ENCODE data around the gene SLC16A4.
"Not testable (repeated sequence)": the region's sequence is repeated elsewhere in the genome, so short reads cannot be mapped to it uniquely, and the experiment has no call there.

Gene SLC16A4

GRCh38 chr1:110403805-110404204 lies 13.0 kb upstream of the SLC16A4 start:
- no peaks in the 10 kb centered on the region for H3K27me3 ChIP-seq
- H3K4me3 ChIP-seq (ENCODE audit: low read depth, low read length): no peak overlapping the region
- H3K9me3 ChIP-seq: no peaks in the 10 kb centered on the region
- DNase-seq: no peak
- H3K36me3 ChIP-seq: peaks cover 52% of the 10 kb centered on the region
- no peaks in the 10 kb centered on the region for H3K4me1 ChIP-seq
- TF ChIP-seq CTCF (IDR thresholded peaks at IDR 0.05; ENCODE audit: low read depth, low read length): no peak

DNA sequence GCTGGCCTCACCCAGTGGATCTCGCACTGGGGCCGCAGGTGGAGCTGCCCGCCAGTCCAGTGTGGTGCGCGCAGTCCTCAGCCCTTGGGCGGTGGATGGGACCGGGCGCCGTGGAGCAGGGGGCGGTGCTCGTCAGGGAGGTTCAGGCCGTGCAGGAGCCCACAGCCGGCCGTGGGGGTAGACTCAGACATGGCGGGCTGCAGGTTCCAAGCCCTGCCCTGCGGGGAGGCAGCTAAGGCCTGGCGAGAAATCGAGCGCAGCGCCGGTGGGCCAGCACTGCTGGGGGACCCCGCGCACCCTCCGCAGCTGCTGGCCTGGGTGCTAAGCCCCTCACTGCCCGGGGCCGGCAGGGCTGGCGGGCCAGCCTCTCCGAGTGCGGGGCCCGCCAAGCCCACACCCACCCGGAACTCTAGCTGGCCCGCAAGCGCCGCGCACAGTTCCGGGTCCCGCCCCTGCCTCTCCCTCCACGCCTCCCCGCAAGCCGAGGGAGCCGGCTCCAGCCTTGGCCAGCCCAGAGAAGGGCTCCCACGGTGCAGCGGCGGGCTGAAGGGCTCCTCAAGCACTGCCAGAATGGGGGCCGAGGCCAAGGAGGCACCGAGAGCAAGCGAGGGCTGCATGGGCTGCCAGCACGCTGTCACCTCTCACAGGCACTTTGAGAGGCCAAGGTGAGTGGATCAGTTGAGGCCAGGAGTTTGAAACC lies 5.6 kb upstream of the SLC16A4 start:
- not testable (repeated sequence) for DNase-seq; H3K4me3 ChIP-seq (ENCODE audit: low read depth, low read length); H3K4me1 ChIP-seq; H3K9me3 ChIP-seq; H3K27me3 ChIP-seq
- peaks cover 16% of the 10 kb centered on the region for H3K36me3 ChIP-seq

DNA sequence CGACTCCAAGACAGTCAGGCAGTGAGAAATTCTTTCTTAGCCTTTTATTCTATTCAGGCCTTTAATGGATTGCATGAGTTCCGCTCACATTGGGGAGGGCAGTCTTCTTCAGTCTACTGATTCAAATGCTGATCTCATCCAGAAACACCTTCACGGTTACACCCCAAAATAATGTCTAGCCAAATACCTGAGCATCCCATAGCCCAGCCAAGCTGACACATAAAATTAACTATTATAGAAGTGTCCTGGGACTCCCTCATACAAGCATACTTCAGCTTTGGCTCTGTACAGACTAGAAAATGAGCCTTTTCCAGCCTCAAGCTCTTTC lies 3.6 kb upstream of the SLC16A4 start:
- Histone ChIP-seq H3K4me3 (ENCODE audit: low read depth, low read length) (no peak overlapping the region), H3K4me1 (no peaks in the 10 kb centered on the region), H3K36me3 (peaks cover 4% of the 10 kb centered on the region; the same call in 1 of the 2 replicates), H3K9me3 (no peaks in the 10 kb centered on the region), H3K27me3 (no peaks in the 10 kb centered on the region)
- no peak for DNase-seq
- TF ChIP-seq CTCF (IDR thresholded peaks at IDR 0.05; ENCODE audit: low read depth, low read length): no peak

DNA sequence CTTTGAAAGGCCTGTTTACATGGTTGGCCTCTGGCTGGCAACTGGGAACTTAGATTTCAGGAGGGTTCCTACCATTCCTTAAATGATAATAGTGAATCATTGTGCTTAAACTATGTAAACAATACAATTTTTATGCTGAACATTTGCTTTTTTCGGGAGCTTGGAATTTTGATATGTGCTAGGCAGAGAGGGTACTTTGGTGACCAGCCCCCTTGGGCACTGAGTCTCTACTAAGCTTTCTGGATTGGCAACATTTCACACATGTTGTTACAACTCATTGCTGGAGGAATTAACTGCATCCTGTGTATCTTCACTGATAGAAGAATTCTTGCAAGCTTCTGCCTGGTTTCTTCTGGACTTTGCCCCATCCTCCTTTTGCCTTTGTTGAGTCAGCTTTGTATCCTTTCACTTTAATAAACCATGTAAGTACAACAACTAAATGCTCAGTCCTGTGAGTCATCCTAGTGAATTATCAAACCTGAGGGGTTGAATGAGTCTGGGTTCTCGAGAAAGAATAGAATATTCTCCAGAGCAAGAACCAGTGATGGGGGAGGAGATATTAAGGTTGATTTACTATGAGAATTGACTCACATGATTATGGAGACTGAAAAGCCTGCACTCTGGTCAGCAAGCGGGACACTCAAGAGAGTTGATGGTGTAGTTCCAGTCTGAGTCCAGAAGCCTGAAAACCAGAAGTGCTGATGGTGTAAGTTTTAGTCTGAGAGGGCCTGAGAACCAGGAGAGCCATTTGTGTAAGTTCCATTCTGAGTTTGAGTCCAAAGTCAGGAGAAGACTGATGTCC lies 3.1 kb upstream of the SLC16A4 start:
- DNase-seq: no peak
- no peak for TF ChIP-seq CTCF (IDR thresholded peaks at IDR 0.05; ENCODE audit: low read depth, low read length)
- Histone ChIP-seq H3K4me1 (no peaks in the 10 kb centered on the region), H3K4me3 (ENCODE audit: low read depth, low read length) (no peak overlapping the region), H3K9me3 (no peaks in the 10 kb centered on the region), H3K27me3 (no peaks in the 10 kb centered on the region), H3K36me3 (peaks cover 4% of the 10 kb centered on the region; the same call in 1 of the 2 replicates)

- H3K9me3 ChIP-seq: no peaks in the 10 kb centered on the region
- no peak for DNase-seq
- H3K27me3 ChIP-seq: no peaks in the 10 kb centered on the region
- no peak for TF ChIP-seq CTCF (IDR thresholded peaks at IDR 0.05; ENCODE audit: low read depth, low read length)
- no peaks in the 10 kb centered on the region for H3K4me1 ChIP-seq
- H3K4me3 ChIP-seq (ENCODE audit: low read depth, low read length): no peak overlapping the region
- H3K36me3 ChIP-seq: peaks cover 4% of the 10 kb centered on the region; the same call in 1 of the 2 replicates
These were observed 2.5 kb upstream of the SLC16A4 start for GRCh38 chr1:110393286-110393685.

DNA sequence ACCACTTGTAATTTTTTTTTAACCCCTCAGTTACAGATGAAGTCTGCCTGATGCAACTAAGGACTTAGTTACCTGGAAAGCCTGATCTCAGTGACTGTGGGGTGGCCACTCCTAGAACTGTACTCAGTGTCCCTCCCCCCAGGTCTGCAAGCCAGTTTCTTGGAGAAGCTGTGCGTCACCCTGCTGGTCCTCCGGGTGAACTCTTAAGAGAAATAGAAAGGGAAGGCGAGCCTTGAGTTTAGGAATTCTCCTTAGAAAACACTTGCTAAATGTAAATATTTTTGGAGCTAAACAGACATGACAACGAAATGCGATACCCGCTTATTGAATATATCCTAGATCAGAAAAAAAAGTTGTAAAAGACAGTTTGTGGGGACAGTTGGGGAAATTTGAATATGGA lies 730 bp downstream of the SLC16A4 start:
- no peak for DNase-seq
- Histone ChIP-seq H3K4me3 (ENCODE audit: low read depth, low read length) (no peak overlapping the region), H3K4me1 (no peaks in the 10 kb centered on the region), H3K36me3 (no peaks in the 10 kb centered on the region; the same call in 1 of the 2 replicates), H3K9me3 (no peaks in the 10 kb centered on the region), H3K27me3 (no peaks in the 10 kb centered on the region)
- no peak for TF ChIP-seq CTCF (IDR thresholded peaks at IDR 0.05; ENCODE audit: low read depth, low read length)

Measured in BE2C (cell line).